Naive thymus-derived CD8-positive, alpha-beta T cell (primary cell): ENCODE data around the gene NHS. TPM values are rescaled to one million over a fixed set of nuclear protein-coding genes. Genes with fewer than 3 reads are reported as not detected.
"Not testable (repeated sequence)": the region's sequence is repeated elsewhere in the genome, so short reads cannot be mapped to it uniquely, and the experiment has no call there.

Experiments
- ATAC-seq, 2 donors: fragments of 150-1000 bp; cut with Tn5 transposase in 1 of 2; sonication (Bioruptor Pico), chemical (Tn5 transposase) in 1 of 2; 1 replicate in 1 of 2; 2 replicates in 1 of 2; pipeline ENCODE4 v1.10.0; 2021; ENCODE audit warnings: mild to moderate bottlenecking in 2 of 2, moderate library complexity in 2 of 2
- POLR2A ChIA-PET: fragments of 350-600 bp; sonication (Branson Sonifier 250); formaldehyde crosslinking; loops from one replicate; lab custom pipeline; 2021; ENCODE audit warnings: antibody characterized with exemption; lab: Charles Lee
- DNase-seq, 10 donors: peaks; one replicate each; pipeline versions ENCODE4 v3.0.0 to v3.0.0-alpha.2; 2020 to 2022
- H3K27ac Mint-ChIP-seq, 10 donors: one replicate each; pipeline ENCODE4 v1.8.0; 2020 to 2022; ENCODE audit warnings: mild to moderate bottlenecking in 10 of 10, mixed read lengths in 10 of 10, moderate library complexity in 4 of 10, inconsistent platforms in 1 of 10
- H3K27me3 Mint-ChIP-seq, 5 donors: one replicate each; pipeline ENCODE4 v1.8.0; 2021 to 2022; ENCODE audit warnings: mixed read lengths in 5 of 5
- H3K36me3 Mint-ChIP-seq, 3 donors: one replicate each; pipeline ENCODE4 v1.8.0; 2020 to 2022; ENCODE audit warnings: mixed read lengths in 3 of 3, mild to moderate bottlenecking in 2 of 3, inconsistent platforms in 1 of 3
- H3K4me1 Mint-ChIP-seq, 4 donors: one replicate each; pipeline ENCODE4 v1.8.0; 2021 to 2022; ENCODE audit warnings: mixed read lengths in 4 of 4
- H3K4me3 Mint-ChIP-seq, 10 donors: one replicate each; pipeline ENCODE4 v1.8.0; 2020 to 2022; ENCODE audit warnings: mild to moderate bottlenecking in 10 of 10, mixed read lengths in 10 of 10, moderate library complexity in 6 of 10, inconsistent platforms in 1 of 10
- H3K9me3 Mint-ChIP-seq, 9 donors: one replicate each; pipeline ENCODE4 v1.8.0; 2020 to 2022; ENCODE audit warnings: mixed read lengths in 9 of 9, mild to moderate bottlenecking in 3 of 9, inconsistent platforms in 1 of 9, moderate library complexity in 1 of 9
- polyA plus RNA-seq, 3 donors: library from polyadenylated mRNA; unstranded; fragments of 300-500 nt; fragmentation: Illumina TruSeq; gene quantifications; one replicate each; pipeline ENCODE4 v1.2.3, GENCODE V29; 2021
- total RNA-seq, 8 experiments: library from RNA in 2 of 8; stranded (reverse) in 2 of 8; gene quantifications; one replicate each; pipeline ENCODE4 v1.2.3 and lab custom pipeline; 2021 to 2026

Gene NHS
- total and polyA plus RNA-seq, 5 experiments from 2014 or later = 1.0 TPM; not detected in 4

DNA sequence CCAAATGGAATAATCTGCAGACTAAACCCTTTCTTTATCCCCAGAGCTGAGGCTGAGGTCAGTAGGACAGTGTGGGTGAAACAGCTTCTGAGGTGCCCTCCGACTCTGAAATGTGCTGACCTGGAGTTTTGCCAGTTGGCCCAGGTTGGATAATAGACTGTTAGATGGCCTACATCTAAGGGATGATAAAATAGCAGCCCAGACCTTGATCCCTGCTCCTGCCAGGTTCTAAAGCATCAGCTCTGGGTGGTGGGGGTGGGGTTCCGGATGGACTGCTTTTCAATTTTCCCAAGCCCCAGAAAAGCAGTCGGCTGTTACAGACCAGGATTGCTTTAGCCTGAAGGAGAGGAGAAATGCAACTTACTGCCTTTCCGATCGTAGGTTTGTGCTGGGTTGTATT lies 110.4 kb downstream of the NHS start:
- H3K4me3 Mint-ChIP-seq = no peak overlapping the region
- H3K9me3 Mint-ChIP-seq = peaks cover 0 to 6% (median 0%) of the 10 kb centered on the region in 9 donors
- H3K36me3 Mint-ChIP-seq = no peaks in the 10 kb centered on the region
- no peak for DNase-seq
- no peak for ATAC-seq
- POLR2A ChIA-PET = no interaction called here
- no peak overlapping the region for H3K27ac Mint-ChIP-seq
- H3K4me1 Mint-ChIP-seq = no peaks in the 10 kb centered on the region
- no peaks in the 10 kb centered on the region for H3K27me3 Mint-ChIP-seq

DNA sequence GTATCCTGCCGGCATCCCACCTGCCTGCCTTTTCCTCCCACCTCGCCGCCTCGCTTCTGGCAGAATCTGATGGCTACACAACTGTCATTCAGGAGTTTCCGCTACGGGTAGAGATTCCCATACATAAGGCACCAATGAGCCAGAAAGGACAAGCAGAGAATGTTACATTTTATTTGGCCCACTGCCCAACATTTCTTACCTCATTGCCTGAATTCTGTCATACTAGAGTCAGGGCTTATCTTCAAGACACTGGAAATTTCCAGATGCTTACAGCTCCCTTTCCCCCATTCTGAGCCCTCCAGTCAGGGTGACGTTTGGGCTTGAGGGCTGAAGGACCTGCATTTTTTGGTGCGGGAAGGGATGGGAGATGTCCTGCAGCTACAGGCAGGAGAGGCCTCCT lies 113.0 kb downstream of the NHS start:
- Mint-ChIP-seq H3K36me3 (peaks cover 0 to 10% (median 0%) of the 10 kb centered on the region in 3 donors), H3K27ac (peak overlapping the region in 1 of 10 donors; percentile 41), H3K4me1 (no peaks in the 10 kb centered on the region), H3K9me3 (peaks cover 0 to 19% (median 4%) of the 10 kb centered on the region in 9 donors), H3K27me3 (peaks cover 0 to 4% (median 0%) of the 10 kb centered on the region in 5 donors), H3K4me3 (no peak overlapping the region)
- ATAC-seq = no peak
- POLR2A ChIA-PET = no interaction called here
- no peak for DNase-seq

DNA sequence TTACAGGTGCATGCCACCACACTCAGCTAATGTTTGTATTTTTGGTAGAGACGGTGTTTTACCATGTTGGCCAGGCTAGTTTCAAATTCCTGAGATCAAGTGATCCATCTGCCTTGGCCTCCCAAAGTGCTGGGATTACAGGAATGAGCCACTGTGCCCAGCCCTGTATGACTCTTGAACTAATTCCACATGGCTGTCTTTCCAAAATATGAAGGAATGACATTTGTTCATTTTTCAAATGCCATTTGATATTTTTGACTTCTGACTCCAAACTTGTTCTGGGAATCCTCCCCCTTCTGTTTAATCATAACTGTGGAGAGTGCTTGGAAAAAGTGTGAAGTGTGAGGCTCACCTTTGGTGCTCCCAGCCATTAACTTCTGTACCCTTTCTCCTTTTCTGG lies 119.2 kb downstream of the NHS start:
- Mint-ChIP-seq H3K27ac (no peak overlapping the region), H3K27me3 (peaks cover 0 to 11% (median 0%) of the 10 kb centered on the region in 5 donors), H3K36me3 (peaks cover 0 to 10% (median 0%) of the 10 kb centered on the region in 3 donors), H3K9me3 (peaks cover 0 to 13% (median 4%) of the 10 kb centered on the region in 9 donors), H3K4me1 (no peaks in the 10 kb centered on the region), H3K4me3 (no peak overlapping the region)
- DNase-seq (no peak), ATAC-seq (no peak)
- POLR2A ChIA-PET = no interaction called here

GRCh38 chrX:17495052-17495451 lies 120.1 kb downstream of the NHS start:
- Mint-ChIP-seq H3K9me3 (peaks cover 0 to 13% (median 4%) of the 10 kb centered on the region in 9 donors), H3K36me3 (peaks cover 0 to 10% (median 0%) of the 10 kb centered on the region in 3 donors), H3K4me1 (no peaks in the 10 kb centered on the region), H3K27me3 (peaks cover 0 to 11% (median 1%) of the 10 kb centered on the region in 5 donors), H3K27ac (no peak overlapping the region), H3K4me3 (no peak overlapping the region)
- no peak for ATAC-seq
- no peak for DNase-seq
- POLR2A ChIA-PET = no interaction called here

GRCh38 chrX:17496407-17496806 lies 121.4 kb downstream of the NHS start:
- POLR2A ChIA-PET = no interaction called here
- peaks cover 0 to 13% (median 0%) of the 10 kb centered on the region in 9 donors for H3K9me3 Mint-ChIP-seq
- peaks cover 0 to 13% (median 7%) of the 10 kb centered on the region in 5 donors for H3K27me3 Mint-ChIP-seq
- DNase-seq (no peak), ATAC-seq (no peak)
- no peak overlapping the region for H3K4me3 Mint-ChIP-seq
- H3K27ac Mint-ChIP-seq = no peak overlapping the region
- H3K36me3 Mint-ChIP-seq = peaks cover 0 to 16% (median 0%) of the 10 kb centered on the region in 3 donors
- no peaks in the 10 kb centered on the region for H3K4me1 Mint-ChIP-seq

- Mint-ChIP-seq H3K4me3 (no peak overlapping the region), H3K4me1 (no peaks in the 10 kb centered on the region), H3K9me3 (peaks cover 0 to 7% (median 0%) of the 10 kb centered on the region in 9 donors), H3K27me3 (peaks cover 0 to 13% (median 7%) of the 10 kb centered on the region in 5 donors), H3K36me3 (peaks cover 0 to 11% (median 0%) of the 10 kb centered on the region in 3 donors), H3K27ac (no peak overlapping the region)
- DNase-seq (no peak), ATAC-seq (no peak)
- POLR2A ChIA-PET = no interaction called here
These were observed 122.2 kb downstream of the NHS start for GRCh38 chrX:17497193-17497592.

DNA sequence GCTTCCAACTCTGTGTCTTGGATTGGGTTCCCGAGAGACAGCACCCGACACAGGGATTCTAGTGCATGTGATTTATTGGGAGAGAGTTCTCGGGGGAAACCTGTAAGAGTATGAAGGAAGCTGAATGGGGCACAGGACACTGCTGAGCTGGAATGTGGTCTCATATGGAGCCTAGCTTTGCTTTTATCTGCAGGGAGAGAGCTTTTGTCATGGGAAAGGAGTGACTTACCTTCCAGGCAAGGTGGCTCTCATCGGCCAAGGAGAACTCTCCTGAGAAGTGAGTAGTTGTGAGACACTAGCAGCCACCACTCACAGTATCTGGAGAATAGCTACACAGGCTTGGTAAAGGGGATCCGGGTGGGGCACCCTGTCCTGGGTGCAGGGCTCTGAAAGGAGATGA lies 124.5 kb downstream of the NHS start:
- peaks cover 0 to 5% (median 0%) of the 10 kb centered on the region in 9 donors for H3K9me3 Mint-ChIP-seq
- H3K27ac Mint-ChIP-seq = no peak overlapping the region
- DNase-seq (no peak), ATAC-seq (no peak)
- peaks cover 0 to 5% (median 0%) of the 10 kb centered on the region in 3 donors for H3K36me3 Mint-ChIP-seq
- peaks cover 0 to 13% (median 5%) of the 10 kb centered on the region in 5 donors for H3K27me3 Mint-ChIP-seq
- POLR2A ChIA-PET = no interaction called here
- no peaks in the 10 kb centered on the region for H3K4me1 Mint-ChIP-seq
- H3K4me3 Mint-ChIP-seq = no peak overlapping the region

DNA sequence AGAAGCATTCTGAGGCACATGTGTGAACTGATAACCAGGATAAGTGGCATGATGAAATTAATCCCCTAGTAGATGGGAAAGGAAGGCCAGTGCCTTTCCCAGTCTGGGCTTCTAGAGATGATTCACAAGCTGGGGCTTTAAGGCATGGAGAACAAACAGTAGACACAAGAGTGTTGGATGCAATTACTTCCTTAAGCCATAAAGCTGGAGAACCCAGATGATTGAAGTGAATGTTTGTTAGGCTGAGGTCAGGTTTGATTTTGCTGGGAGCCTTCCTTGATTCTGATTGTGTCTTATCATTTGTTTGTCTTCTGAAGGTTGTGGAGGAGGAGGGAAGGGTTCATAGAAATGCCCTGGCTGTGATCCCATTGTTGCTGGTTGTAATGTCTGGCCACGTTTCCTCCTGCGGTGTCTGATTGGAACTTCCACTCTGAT lies 125.2 kb downstream of the NHS start:
- DNase-seq = no peak
- no peak for ATAC-seq
- POLR2A ChIA-PET = no interaction called here
- Mint-ChIP-seq H3K27me3 (peaks cover 0 to 13% (median 5%) of the 10 kb centered on the region in 5 donors), H3K36me3 (peaks cover 0 to 6% (median 0%) of the 10 kb centered on the region in 3 donors), H3K9me3 (peaks cover 0 to 5% (median 0%) of the 10 kb centered on the region in 9 donors), H3K4me3 (no peak overlapping the region), H3K27ac (no peak overlapping the region), H3K4me1 (no peaks in the 10 kb centered on the region)

DNA sequence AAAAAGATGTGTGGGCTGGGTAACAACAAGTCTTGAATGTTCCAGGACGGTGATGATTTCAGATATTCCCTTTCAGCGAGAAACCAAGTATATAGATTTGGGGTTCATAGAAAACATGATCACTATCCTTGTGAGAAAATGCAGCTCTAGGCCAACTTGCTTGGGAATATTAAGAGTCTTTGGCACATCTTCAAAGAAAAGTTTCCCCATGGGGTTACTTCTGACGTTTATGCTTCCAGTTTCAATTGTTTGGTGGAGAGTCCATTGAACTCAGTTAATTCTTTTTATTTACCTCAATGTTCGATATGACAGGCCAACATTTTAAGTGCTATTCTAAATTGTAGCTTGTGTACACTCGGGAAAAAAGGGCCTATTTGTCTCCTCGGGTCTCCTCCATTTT lies 126.7 kb downstream of the NHS start:
- Mint-ChIP-seq H3K9me3 (peaks cover 0 to 18% (median 0%) of the 10 kb centered on the region in 9 donors), H3K27me3 (peaks cover 0 to 13% (median 4%) of the 10 kb centered on the region in 5 donors), H3K36me3 (peaks cover 0 to 10% (median 0%) of the 10 kb centered on the region in 3 donors), H3K27ac (no peak overlapping the region), H3K4me3 (no peak overlapping the region), H3K4me1 (no peaks in the 10 kb centered on the region)
- no peak for ATAC-seq
- POLR2A ChIA-PET = no interaction called here
- DNase-seq = no peak

DNA sequence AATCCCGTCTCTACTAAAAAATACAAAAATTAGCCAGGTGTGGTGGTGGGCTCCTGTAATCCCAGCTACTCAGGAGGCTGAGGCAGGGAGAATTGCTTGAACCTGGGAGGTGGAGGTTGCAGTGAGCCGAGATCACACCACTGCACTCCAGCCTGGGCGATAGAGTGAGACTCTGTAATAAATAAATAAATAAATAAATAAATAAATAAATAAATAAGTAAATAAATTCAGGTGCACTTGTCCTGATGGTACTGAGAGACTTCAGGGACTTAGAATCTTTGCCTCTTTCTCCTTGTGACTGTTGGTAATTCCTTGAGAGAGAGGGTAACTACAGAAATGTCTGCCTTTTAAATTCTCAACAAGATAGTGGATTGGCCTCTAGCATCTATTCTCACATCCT lies 131.4 kb downstream of the NHS start:
- POLR2A ChIA-PET, H3K27me3 Mint-ChIP-seq, H3K4me3 Mint-ChIP-seq, H3K36me3 Mint-ChIP-seq, DNase-seq, H3K4me1 Mint-ChIP-seq, H3K27ac Mint-ChIP-seq, ATAC-seq: not testable (repeated sequence)
- H3K9me3 Mint-ChIP-seq = peaks cover 0 to 28% (median 4%) of the 10 kb centered on the region in 9 donors

DNA sequence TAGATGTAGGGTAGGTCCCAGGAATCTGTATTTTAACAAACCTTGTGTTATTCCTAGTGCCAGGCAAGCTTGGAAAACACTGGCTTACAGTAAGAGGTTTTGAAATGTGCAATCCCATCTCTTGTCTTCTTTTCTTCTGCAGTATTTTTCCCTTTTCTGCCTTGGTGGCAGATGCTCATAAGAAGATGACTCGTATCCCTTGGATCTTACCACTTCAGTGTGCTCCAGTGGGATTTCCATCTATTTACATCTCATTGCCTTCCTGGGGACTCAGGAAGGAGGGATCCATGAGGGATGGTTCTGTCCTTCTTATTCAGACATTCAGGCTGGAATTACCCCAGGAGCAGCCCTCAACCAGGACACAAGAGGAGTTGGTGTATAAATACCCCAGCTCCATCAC lies 136.6 kb downstream of the NHS start:
- Mint-ChIP-seq H3K9me3 (peaks cover 0 to 12% (median 0%) of the 10 kb centered on the region in 9 donors), H3K27me3 (peaks cover 0 to 11% (median 0%) of the 10 kb centered on the region in 5 donors), H3K36me3 (no peaks in the 10 kb centered on the region), H3K4me1 (no peaks in the 10 kb centered on the region), H3K4me3 (no peak overlapping the region), H3K27ac (no peak overlapping the region)
- DNase-seq (no peak), ATAC-seq (no peak)
- POLR2A ChIA-PET = no interaction called here

- Mint-ChIP-seq H3K4me1 (no peaks in the 10 kb centered on the region), H3K27me3 (peaks cover 0 to 4% (median 0%) of the 10 kb centered on the region in 5 donors), H3K36me3 (no peaks in the 10 kb centered on the region), H3K9me3 (no peaks in the 10 kb centered on the region), H3K4me3 (no peak overlapping the region), H3K27ac (no peak overlapping the region)
- DNase-seq = no peak
- ATAC-seq = no peak
- POLR2A ChIA-PET = no interaction called here
These were observed 144.4 kb downstream of the NHS start for GRCh38 chrX:17519358-17519757.

- ATAC-seq = no peak
- Mint-ChIP-seq H3K36me3 (no peaks in the 10 kb centered on the region), H3K4me1 (no peaks in the 10 kb centered on the region), H3K27ac (no peak overlapping the region), H3K9me3 (no peaks in the 10 kb centered on the region), H3K27me3 (peaks cover 0 to 4% (median 0%) of the 10 kb centered on the region in 5 donors), H3K4me3 (no peak overlapping the region)
- POLR2A ChIA-PET = no interaction called here
- no peak for DNase-seq
These were observed 145.1 kb downstream of the NHS start for GRCh38 chrX:17520016-17520615.
